Neural cell (in vitro differentiated cells): ENCODE data around the gene GPSM1.

ENCODE experiments used
- CTCF ChIP-seq: fragments of 450-650 bp; IDR thresholded peaks from 2 replicates; pipeline ENCODE4 v1.5.1; 2014; ENCODE audit warnings: antibody characterized with exemption, mild to moderate bottlenecking, moderate library complexity; ENCODE audit not compliant: poor library complexity, severe bottlenecking
- EP300 ChIP-seq: fragments of 450-650 bp; conservative IDR thresholded peaks from 2 replicates; pipeline ENCODE4 v1.6.1; 2014; ENCODE audit warnings: antibody characterized with exemption, mild to moderate bottlenecking, moderate library complexity; ENCODE audit not compliant: poor library complexity, severe bottlenecking
- EZH2 ChIP-seq: fragments of 200-600, 300-800 bp; shearing (Covaris generic), sonication (generic); IDR thresholded peaks from 2 replicates; pipeline ENCODE4 v1.6.1; 2014; ENCODE audit warnings: antibody characterized with exemption, low read length, borderline replicate concordance, mild to moderate bottlenecking; ENCODE audit not compliant: insufficient read depth, poor library complexity, severe bottlenecking
- MXI1 ChIP-seq: fragments of 450-650 bp; conservative IDR thresholded peaks from 2 replicates; pipeline ENCODE4 v1.6.1; 2014; ENCODE audit warnings: antibody characterized with exemption, mild to moderate bottlenecking; ENCODE audit not compliant: poor library complexity, severe bottlenecking
- POLR2AphosphoS5 ChIP-seq: IDR thresholded peaks from 2 replicates; pipeline ENCODE4 v1.6.1; 2012
- RAD21 ChIP-seq: fragments of 450-650 bp; conservative IDR thresholded peaks from 2 replicates; pipeline ENCODE4 v1.6.1; 2014; ENCODE audit warnings: antibody characterized with exemption, mild to moderate bottlenecking, moderate library complexity
- REST ChIP-seq: IDR thresholded peaks from 2 replicates; pipeline ENCODE4 v1.6.1; 2012; ENCODE audit warnings: borderline replicate concordance
- TAF1 ChIP-seq: IDR thresholded peaks from 2 replicates; pipeline ENCODE4 v1.6.1; 2012; ENCODE audit warnings: low read depth

- no peak for TF ChIP-seq MXI1
- TF ChIP-seq CTCF = no peak
- no peak for TF ChIP-seq POLR2AphosphoS5
- TF ChIP-seq EP300 = no peak
- no peak for TF ChIP-seq EZH2
- TF ChIP-seq REST = no peak
- no peak for TF ChIP-seq RAD21
- TF ChIP-seq TAF1 = no peak
These were observed 33.9 kb downstream of the GPSM1 start for GRCh38 chr9:136361047-136361753.
